IMR-90 (cell line): Measurements from ENCODE around the gene SUB1. TPM values are rescaled to one million over a fixed set of nuclear protein-coding genes. Genes with fewer than 3 reads are reported as not detected.

ENCODE experiments used
- ATAC-seq: fragments of 200-7000 bp; cut with Tn5 transposase; 2 replicates; pipeline ENCODE4 v1.9.1; 2020; ENCODE audit warnings: low read depth, mild to moderate bottlenecking, moderate library complexity
- BruUV-seq: library from RNA; stranded (reverse); fragments of 400-500 nt; replicated peaks from 2 replicates; lab custom pipeline; 2021; lab: Mats Ljungman, UMichigan
- CTCF ChIA-PET: fragments of 300-600 bp; formaldehyde crosslinking; extraction: SDS; loops from one replicate; lab custom pipeline; 2021; ENCODE audit warnings: antibody characterized with exemption; lab: Yijun Ruan, JAX
- POLR2A ChIA-PET: fragments of 300-600 bp; sonication (Branson Sonifier 250); formaldehyde crosslinking; loops from one replicate; lab custom pipeline; 2022; ENCODE audit warnings: antibody characterized with exemption; ENCODE audit not compliant: unreplicated experiment; lab: Charles Lee
- DNase-seq: peaks from one replicate; pipeline ENCODE4 v3.0.0; 2013
- H2AFZ ChIP-seq: replicated peaks from 2 replicates; pipeline ENCODE3; 2013; ENCODE audit warnings: low read length, mild to moderate bottlenecking; ENCODE audit not compliant: poor library complexity
- H2AK5ac ChIP-seq: 2 replicates; pipeline ENCODE4 v1.6.1; 2013; ENCODE audit warnings: low read depth, low read length, inconsistent platforms
- H2AK9ac ChIP-seq: replicated peaks from 2 replicates; pipeline ENCODE3; 2013; ENCODE audit warnings: mild to moderate bottlenecking, low read depth, low read length, moderate library complexity; ENCODE audit not compliant: poor library complexity
- H2BK120ac ChIP-seq: 2 replicates; pipeline ENCODE4 v1.6.1; 2013; ENCODE audit warnings: low read depth, low read length, inconsistent platforms
- H2BK15ac ChIP-seq: 3 replicates; pipeline ENCODE4 v1.6.1; 2013; ENCODE audit warnings: low read depth, low read length, inconsistent platforms
- H2BK20ac ChIP-seq: 2 replicates; pipeline ENCODE4 v1.6.1; 2013; ENCODE audit warnings: low read depth, mild to moderate bottlenecking, inconsistent platforms, low read length, moderate library complexity
- H2BK5ac ChIP-seq: 2 replicates; pipeline ENCODE4 v1.6.1; 2013; ENCODE audit warnings: mild to moderate bottlenecking, low read depth, low read length, inconsistent platforms; ENCODE audit not compliant: poor library complexity, severe bottlenecking
- H3K14ac ChIP-seq: replicated peaks from 2 replicates; pipeline ENCODE4 v1.6.1; 2013; ENCODE audit warnings: low read depth, low read length, inconsistent platforms
- H3K18ac ChIP-seq: 2 replicates; pipeline ENCODE4 v1.6.1; 2013; ENCODE audit warnings: low read depth, low read length, control low read depth
- H3K23ac ChIP-seq: 2 replicates; pipeline ENCODE4 v1.6.1; 2013; ENCODE audit warnings: low read depth, low read length, inconsistent platforms
- H3K27ac ChIP-seq: 2 replicates; pipeline ENCODE4 v1.5.1; 2013; ENCODE audit warnings: mild to moderate bottlenecking, control low read depth, low read length; ENCODE audit not compliant: insufficient read depth
- H3K27me3 ChIP-seq: 2 replicates; pipeline ENCODE4 v1.6.1; 2013; ENCODE audit warnings: low read length; ENCODE audit not compliant: control insufficient read depth, insufficient read depth
- H3K36me3 ChIP-seq: 2 replicates; pipeline ENCODE4 v1.6.1; 2013; ENCODE audit warnings: low read length, mixed read lengths; ENCODE audit not compliant: control insufficient read depth, insufficient read depth
- H3K4ac ChIP-seq: 2 replicates; pipeline ENCODE4 v1.6.1; 2013; ENCODE audit warnings: low read depth, low read length, inconsistent platforms
- H3K4me1 ChIP-seq: 2 replicates; pipeline ENCODE4 v1.6.1; 2013; ENCODE audit warnings: low read length, mixed read lengths; ENCODE audit not compliant: control insufficient read depth, insufficient read depth
- H3K4me2 ChIP-seq: 2 replicates; pipeline ENCODE4 v1.6.1; 2013; ENCODE audit warnings: low read depth, mild to moderate bottlenecking, control low read depth, low read length, moderate library complexity
- H3K4me3 ChIP-seq: 2 replicates; pipeline ENCODE4 v1.5.1; 2013; ENCODE audit warnings: low read depth, mild to moderate bottlenecking, control low read depth, low read length, moderate library complexity; ENCODE audit not compliant: insufficient read depth
- H3K56ac ChIP-seq: 2 replicates; pipeline ENCODE4 v1.6.1; 2013; ENCODE audit warnings: low read length, inconsistent platforms; ENCODE audit not compliant: insufficient read depth; ENCODE audit errors: extremely low read depth
- H3K79me1 ChIP-seq, 2 experiments: 2 replicates each; pipeline ENCODE4 v1.6.1; 2013; ENCODE audit warnings: low read length in 2 of 2, inconsistent platforms in 1 of 2, low read depth in 1 of 2
- H3K9ac ChIP-seq: 2 replicates; pipeline ENCODE4 v1.6.1; 2013; ENCODE audit warnings: low read depth, low read length, control low read depth
- H3K9me1 ChIP-seq: 2 replicates; pipeline ENCODE4 v1.6.1; 2013; ENCODE audit warnings: low read length, inconsistent platforms; ENCODE audit not compliant: insufficient read depth
- H3K9me3 ChIP-seq: 2 replicates; pipeline ENCODE4 v1.6.1; 2013; ENCODE audit warnings: low read length; ENCODE audit not compliant: control insufficient read depth, insufficient read depth
- H4K20me1 ChIP-seq: 2 replicates; pipeline ENCODE4 v1.6.1; 2013; ENCODE audit warnings: low read length, inconsistent platforms; ENCODE audit not compliant: insufficient read depth
- H4K5ac ChIP-seq: 2 replicates; pipeline ENCODE4 v1.6.1; 2013; ENCODE audit warnings: mild to moderate bottlenecking, low read depth, low read length, control low read depth
- H4K8ac ChIP-seq, 2 experiments: 2 replicates each; pipeline ENCODE4 v1.6.1; 2013; ENCODE audit warnings: low read depth in 2 of 2, low read length in 2 of 2, control low read depth in 1 of 2, inconsistent platforms in 1 of 2
- H4K91ac ChIP-seq: 2 replicates; pipeline ENCODE4 v1.6.1; 2013; ENCODE audit warnings: low read depth, low read length, inconsistent platforms; ENCODE audit not compliant: insufficient read depth
- RAD21 ChIP-seq: IDR thresholded peaks from 2 replicates; pipeline ENCODE4 v1.6.1; 2012; ENCODE audit warnings: low read length, improper control_type of control experiment
- SMC3 ChIP-seq: fragments of 150-350 bp; IDR thresholded peaks from 2 replicates; pipeline ENCODE4 v1.6.1; 2016; ENCODE audit warnings: low read depth, mild to moderate bottlenecking, antibody characterized with exemption, low read length, moderate library complexity
- WGBS, 2 experiments: methylation state at CpG; one replicate each; pipeline versions ENCODE4 v1.1.5 to v1.1.7; 2013; ENCODE audit warnings: missing lambda C conversion rate in 2 of 2; ENCODE audit not compliant: insufficient read length in 1 of 2; ENCODE audit errors: extremely low coverage in 2 of 2; 5-methylcytosine and 5-hydroxymethylcytosine counted together
- dilution Hi-C: fragments of 300-500 bp; cut with HindIII; formaldehyde crosslinking; loops from one replicate; pipeline ENCODE4 v1.14.3; 2018; ENCODE audit warnings: low sequenced_read_pairs; ENCODE audit not compliant: unreplicated experiment
- in situ Hi-C: fragments of 300-500 bp; cut with MboI; formaldehyde crosslinking; loops from 3 replicates; pipeline ENCODE4 v1.14.3; 2019; ENCODE audit warnings: low sequenced_read_pairs, inconsistent platforms, mixed read lengths
- intact Hi-C: fragments of 100-400 bp; cut with micrococcal nuclease; formaldehyde crosslinking; loops from 2 replicates; pipeline ENCODE4 v1.10.0; 2022
- polyA plus RNA-seq, 3 experiments: library from polyadenylated mRNA; depleted of rRNA; stranded (reverse); fragments of >200 nt; gene quantifications; 2 replicates each; pipeline ENCODE4 v1.2.3, GENCODE V29; 2012; ENCODE audit warnings: low replicate concordance in 1 of 3
- total RNA-seq: library from RNA; depleted of rRNA; stranded (reverse); fragments of >200 nt; gene quantifications from 2 replicates; pipeline ENCODE4 v1.2.3, GENCODE V29; 2012

Gene SUB1
- total and polyA plus RNA-seq, 2 of the 4 experiments (the other 2 are of a cell fraction), result 19.5 to 155 TPM

- no peak overlapping the region for H3K14ac ChIP-seq
- peaks cover 3 to 24% of the 10 kb centered on the region in 2 experiments for H3K79me1 ChIP-seq
- H3K9me3 ChIP-seq, result no peaks in the 10 kb centered on the region
- H3K4me1 ChIP-seq, result peaks cover 4% of the 10 kb centered on the region
- no peak overlapping the region for H3K56ac ChIP-seq
- H3K9ac ChIP-seq, result no peak overlapping the region
- no peak overlapping the region for H2AK5ac ChIP-seq
- H3K27ac ChIP-seq, result no peak overlapping the region
- no peak overlapping the region for H2BK20ac ChIP-seq
- H3K4ac ChIP-seq, result no peak overlapping the region
- WGBS, 2 experiments, result no CpG with 5 or more reads among the region's 6 CpGs
- H2AFZ ChIP-seq, result no peak overlapping the region
- H3K4me3 ChIP-seq, result no peak overlapping the region
- peaks cover 37% of the 10 kb centered on the region for H4K20me1 ChIP-seq
- no peak overlapping the region for H2BK5ac ChIP-seq
- no peak overlapping the region for H2BK120ac ChIP-seq
- peaks cover 6% of the 10 kb centered on the region for H3K36me3 ChIP-seq
- no peak overlapping the region for H2BK15ac ChIP-seq
- no peak overlapping the region for H3K23ac ChIP-seq
- no peak overlapping the region for H2AK9ac ChIP-seq
- no peak overlapping the region for H3K4me2 ChIP-seq
- no TSS peak for BruUV-seq
- H3K27me3 ChIP-seq, result no peaks in the 10 kb centered on the region
- TF ChIP-seq RAD21 (no peak), SMC3 (no peak)
- ATAC-seq, result no peak
- no peak overlapping the region for H4K91ac ChIP-seq
- no peak for DNase-seq
- ChIA-PET POLR2A (no interaction called here), CTCF (interaction anchor here (0.6 to 1.5 kb wide), 4 partner anchors 9 to 178 kb away, joined by 3 to 4 read pairs (median 4); no protein-coding TSS in a partner anchor)
- no peaks in the 10 kb centered on the region for H3K9me1 ChIP-seq
- H4K5ac ChIP-seq, result no peak overlapping the region
- in situ Hi-C loops, result loop anchor here (5.0 kb wide), 1 partner anchor 77 kb away; no protein-coding TSS in a partner anchor
- H4K8ac ChIP-seq, result peak overlapping the region in 1 of 2 experiments; percentile 24; a peak in 1 of 4 replicates
- dilution Hi-C loops, result no loop called here
- no peak overlapping the region for H3K18ac ChIP-seq
- intact Hi-C loops, result loop anchor here (5.0 kb wide), 4 partner anchors 77 to 838 kb away; no protein-coding TSS in a partner anchor
Observed at GRCh38 chr5:32584646-32585045, 711 bp upstream of the SUB1 start.
